ENCODE data around the gene ANK3. TPM values are rescaled to one million over a fixed set of nuclear protein-coding genes. Genes with fewer than 3 reads are reported as not detected.

The ANK3 gene
- total and polyA plus RNA-seq, 2 experiments from 2014 or later: 46.5 to 85.2 TPM

DNA sequence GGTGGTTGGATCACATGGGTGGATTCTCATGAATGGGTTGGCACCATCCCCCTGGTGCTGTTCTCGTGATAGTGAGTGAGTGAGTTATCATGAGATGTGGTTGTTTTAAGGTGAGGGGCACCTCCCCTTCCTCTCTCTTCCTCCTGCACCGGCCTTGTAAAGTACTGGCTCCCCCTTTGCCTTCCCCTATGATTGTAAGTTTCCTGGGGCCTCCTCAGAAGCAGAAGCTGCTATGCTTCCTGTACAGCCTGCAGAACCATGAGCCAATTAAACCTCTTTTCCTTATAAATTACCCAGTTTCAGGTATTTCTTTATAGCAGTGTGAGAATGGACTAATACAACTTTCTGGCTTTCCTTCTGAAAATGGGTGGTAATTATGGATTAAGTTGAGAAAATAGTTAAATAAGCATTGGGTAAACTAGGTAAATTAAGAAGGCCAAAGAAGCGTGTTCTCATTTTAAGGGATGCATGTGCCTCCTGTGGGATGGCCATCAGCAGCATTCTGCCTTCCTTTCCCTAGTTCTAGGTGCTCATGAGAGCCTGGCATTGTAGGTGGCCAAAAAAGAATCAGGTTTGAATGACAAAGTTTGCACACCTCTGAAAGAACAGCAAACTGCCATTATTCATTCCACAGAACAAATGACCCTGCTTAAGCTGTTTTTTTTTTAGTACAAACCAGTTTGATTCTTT is 242.0 kb downstream of the ANK3 start:
- Mint-ChIP-seq H3K27ac (no peak overlapping the region), H3K36me3 (ENCODE audit: low read depth) (peaks cover 17% of the 10 kb centered on the region)

More for the DNA sequence above, 242.0 kb downstream of the ANK3 start:
- Histone ChIP-seq H3K4me3 (no peak overlapping the region), H3K9me2 (ENCODE audit: insufficient read depth) (0 out of 2 replicates have a peak, but pooled peaks cover 5% of the 10 kb centered on the region), H3K27me3 (ENCODE audit: insufficient read depth) (no peaks in the 10 kb centered on the region), H4K20me1 (replicated peaks; ENCODE audit: insufficient read depth) (no peaks in the 10 kb centered on the region), H3K36me3 (ENCODE audit: insufficient read depth) (no peaks in the 10 kb centered on the region), H3K4me1 (ENCODE audit: insufficient read depth) (no peaks in the 10 kb centered on the region), H3K79me2 (replicated peaks; ENCODE audit: insufficient read depth) (no peaks in the 10 kb centered on the region), H3K4me2 (no peak overlapping the region), H3F3A (replicated peaks; ENCODE audit: low read depth) (no peaks in the 10 kb centered on the region), H3K27ac (ENCODE audit: low read depth) (no peak overlapping the region), H2AFZ (no peak overlapping the region)
- ATAC-seq (no peak), DNase-seq (ENCODE audit: low spot score) (no peak)
- H3K9me3 Mint-ChIP-seq: peaks cover 7% of the 10 kb centered on the region; the same call in 1 of the 3 replicates
- no peak overlapping the region for H3K4me3 Mint-ChIP-seq
- H3K4me1 Mint-ChIP-seq: peaks cover 4% of the 10 kb centered on the region; the same call in 1 of the 3 replicates
- H3K27me3 Mint-ChIP-seq (ENCODE audit: insufficient read depth, low read depth, poor library complexity): no peaks in the 10 kb centered on the region
- TF ChIP-seq CREB1 (CRISPR knock-in tag; IDR thresholded peaks at IDR 0.05; ENCODE audit: low read depth) (no peak), EZH2 (IDR thresholded peaks at IDR 0.05; ENCODE audit: low read depth, unreplicated experiment) (no peak), STAT1 (IDR thresholded peaks at IDR 0.05; ENCODE audit: unreplicated experiment) (no peak), JUNB (IDR thresholded peaks at IDR 0.05; ENCODE audit: unreplicated experiment) (no peak), CTCF (conservative IDR thresholded peaks at IDR 0.05; ENCODE audit: low read depth in 2 of 2) (no peak), ZNF114 (CRISPR knock-in tag; IDR thresholded peaks at IDR 0.05) (no peak), NANOG (IDR thresholded peaks at IDR 0.05; ENCODE audit: borderline replicate concordance) (no peak), ZNF331 (CRISPR knock-in tag; IDR thresholded peaks at IDR 0.05; ENCODE audit: low read depth) (no peak), POLR2AphosphoS5 (IDR thresholded peaks at IDR 0.05; ENCODE audit: low read depth) (no peak), EZH2phosphoT487 (IDR thresholded peaks at IDR 0.05; ENCODE audit: unreplicated experiment) (no peak), ETS1 (IDR thresholded peaks at IDR 0.05) (no peak)
- TF ChIP-seq, protein P1, sequence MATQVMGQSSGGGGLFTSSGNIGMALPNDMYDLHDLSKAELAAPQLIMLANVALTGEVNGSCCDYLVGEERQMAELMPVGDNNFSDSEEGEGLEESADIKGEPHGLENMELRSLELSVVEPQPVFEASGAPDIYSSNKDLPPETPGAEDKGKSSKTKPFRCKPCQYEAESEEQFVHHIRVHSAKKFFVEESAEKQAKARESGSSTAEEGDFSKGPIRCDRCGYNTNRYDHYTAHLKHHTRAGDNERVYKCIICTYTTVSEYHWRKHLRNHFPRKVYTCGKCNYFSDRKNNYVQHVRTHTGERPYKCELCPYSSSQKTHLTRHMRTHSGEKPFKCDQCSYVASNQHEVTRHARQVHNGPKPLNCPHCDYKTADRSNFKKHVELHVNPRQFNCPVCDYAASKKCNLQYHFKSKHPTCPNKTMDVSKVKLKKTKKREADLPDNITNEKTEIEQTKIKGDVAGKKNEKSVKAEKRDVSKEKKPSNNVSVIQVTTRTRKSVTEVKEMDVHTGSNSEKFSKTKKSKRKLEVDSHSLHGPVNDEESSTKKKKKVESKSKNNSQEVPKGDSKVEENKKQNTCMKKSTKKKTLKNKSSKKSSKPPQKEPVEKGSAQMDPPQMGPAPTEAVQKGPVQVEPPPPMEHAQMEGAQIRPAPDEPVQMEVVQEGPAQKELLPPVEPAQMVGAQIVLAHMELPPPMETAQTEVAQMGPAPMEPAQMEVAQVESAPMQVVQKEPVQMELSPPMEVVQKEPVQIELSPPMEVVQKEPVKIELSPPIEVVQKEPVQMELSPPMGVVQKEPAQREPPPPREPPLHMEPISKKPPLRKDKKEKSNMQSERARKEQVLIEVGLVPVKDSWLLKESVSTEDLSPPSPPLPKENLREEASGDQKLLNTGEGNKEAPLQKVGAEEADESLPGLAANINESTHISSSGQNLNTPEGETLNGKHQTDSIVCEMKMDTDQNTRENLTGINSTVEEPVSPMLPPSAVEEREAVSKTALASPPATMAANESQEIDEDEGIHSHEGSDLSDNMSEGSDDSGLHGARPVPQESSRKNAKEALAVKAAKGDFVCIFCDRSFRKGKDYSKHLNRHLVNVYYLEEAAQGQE (IDR thresholded peaks at IDR 0.05; ENCODE audit: unreplicated experiment): no peak
- TF ChIP-seq, protein P2, sequence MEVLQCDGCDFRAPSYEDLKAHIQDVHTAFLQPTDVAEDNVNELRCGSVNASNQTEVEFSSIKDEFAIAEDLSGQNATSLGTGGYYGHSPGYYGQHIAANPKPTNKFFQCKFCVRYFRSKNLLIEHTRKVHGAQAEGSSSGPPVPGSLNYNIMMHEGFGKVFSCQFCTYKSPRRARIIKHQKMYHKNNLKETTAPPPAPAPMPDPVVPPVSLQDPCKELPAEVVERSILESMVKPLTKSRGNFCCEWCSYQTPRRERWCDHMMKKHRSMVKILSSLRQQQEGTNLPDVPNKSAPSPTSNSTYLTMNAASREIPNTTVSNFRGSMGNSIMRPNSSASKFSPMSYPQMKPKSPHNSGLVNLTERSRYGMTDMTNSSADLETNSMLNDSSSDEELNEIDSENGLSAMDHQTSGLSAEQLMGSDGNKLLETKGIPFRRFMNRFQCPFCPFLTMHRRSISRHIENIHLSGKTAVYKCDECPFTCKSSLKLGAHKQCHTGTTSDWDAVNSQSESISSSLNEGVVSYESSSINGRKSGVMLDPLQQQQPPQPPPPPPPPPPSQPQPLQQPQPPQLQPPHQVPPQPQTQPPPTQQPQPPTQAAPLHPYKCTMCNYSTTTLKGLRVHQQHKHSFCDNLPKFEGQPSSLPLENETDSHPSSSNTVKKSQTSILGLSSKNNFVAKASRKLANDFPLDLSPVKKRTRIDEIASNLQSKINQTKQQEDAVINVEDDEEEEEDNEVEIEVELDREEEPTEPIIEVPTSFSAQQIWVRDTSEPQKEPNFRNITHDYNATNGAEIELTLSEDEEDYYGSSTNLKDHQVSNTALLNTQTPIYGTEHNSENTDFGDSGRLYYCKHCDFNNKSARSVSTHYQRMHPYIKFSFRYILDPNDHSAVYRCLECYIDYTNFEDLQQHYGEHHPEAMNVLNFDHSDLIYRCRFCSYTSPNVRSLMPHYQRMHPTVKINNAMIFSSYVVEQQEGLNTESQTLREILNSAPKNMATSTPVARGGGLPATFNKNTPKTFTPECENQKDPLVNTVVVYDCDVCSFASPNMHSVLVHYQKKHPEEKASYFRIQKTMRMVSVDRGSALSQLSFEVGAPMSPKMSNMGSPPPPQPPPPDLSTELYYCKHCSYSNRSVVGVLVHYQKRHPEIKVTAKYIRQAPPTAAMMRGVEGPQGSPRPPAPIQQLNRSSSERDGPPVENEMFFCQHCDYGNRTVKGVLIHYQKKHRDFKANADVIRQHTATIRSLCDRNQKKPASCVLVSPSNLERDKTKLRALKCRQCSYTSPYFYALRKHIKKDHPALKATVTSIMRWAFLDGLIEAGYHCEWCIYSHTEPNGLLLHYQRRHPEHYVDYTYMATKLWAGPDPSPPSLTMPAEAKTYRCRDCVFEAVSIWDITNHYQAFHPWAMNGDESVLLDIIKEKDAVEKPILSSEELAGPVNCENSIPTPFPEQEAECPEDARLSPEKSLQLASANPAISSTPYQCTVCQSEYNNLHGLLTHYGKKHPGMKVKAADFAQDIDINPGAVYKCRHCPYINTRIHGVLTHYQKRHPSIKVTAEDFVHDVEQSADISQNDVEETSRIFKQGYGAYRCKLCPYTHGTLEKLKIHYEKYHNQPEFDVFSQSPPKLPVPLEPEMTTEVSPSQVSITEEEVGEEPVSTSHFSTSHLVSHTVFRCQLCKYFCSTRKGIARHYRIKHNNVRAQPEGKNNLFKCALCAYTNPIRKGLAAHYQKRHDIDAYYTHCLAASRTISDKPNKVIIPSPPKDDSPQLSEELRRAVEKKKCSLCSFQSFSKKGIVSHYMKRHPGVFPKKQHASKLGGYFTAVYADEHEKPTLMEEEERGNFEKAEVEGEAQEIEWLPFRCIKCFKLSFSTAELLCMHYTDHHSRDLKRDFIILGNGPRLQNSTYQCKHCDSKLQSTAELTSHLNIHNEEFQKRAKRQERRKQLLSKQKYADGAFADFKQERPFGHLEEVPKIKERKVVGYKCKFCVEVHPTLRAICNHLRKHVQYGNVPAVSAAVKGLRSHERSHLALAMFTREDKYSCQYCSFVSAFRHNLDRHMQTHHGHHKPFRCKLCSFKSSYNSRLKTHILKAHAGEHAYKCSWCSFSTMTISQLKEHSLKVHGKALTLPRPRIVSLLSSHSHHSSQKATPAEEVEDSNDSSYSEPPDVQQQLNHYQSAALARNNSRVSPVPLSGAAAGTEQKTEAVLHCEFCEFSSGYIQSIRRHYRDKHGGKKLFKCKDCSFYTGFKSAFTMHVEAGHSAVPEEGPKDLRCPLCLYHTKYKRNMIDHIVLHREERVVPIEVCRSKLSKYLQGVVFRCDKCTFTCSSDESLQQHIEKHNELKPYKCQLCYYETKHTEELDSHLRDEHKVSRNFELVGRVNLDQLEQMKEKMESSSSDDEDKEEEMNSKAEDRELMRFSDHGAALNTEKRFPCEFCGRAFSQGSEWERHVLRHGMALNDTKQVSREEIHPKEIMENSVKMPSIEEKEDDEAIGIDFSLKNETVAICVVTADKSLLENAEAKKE (CRISPR knock-in tag; IDR thresholded peaks at IDR 0.05): no peak

Measured in GM23338 (cell line).